ENCODE results near the gene VIT.

Gene VIT

GRCh38 chr2:36696533-36696932 lies at the start of gene VIT:
Gene VIT, plus strand, starts transcription at chr2:36696707. Its CDS starts 19,664 bp downstream, at chr2:36716371.
- Histone ChIP-seq H3F3A (ENCODE audit: insufficient read depth) (no peaks in the 10 kb centered on the region), H3K9me3 (ENCODE audit: insufficient read depth, low read length) (no peaks in the 10 kb centered on the region), H2AFZ (ENCODE audit: low read depth, low read length, severe bottlenecking) (no peak within 1 kb of the TSS), H3K79me2 (ENCODE audit: insufficient read depth, low read length) (no peaks in the 10 kb centered on the region), H3K4me2 (ENCODE audit: low read depth, low read length, poor library complexity, severe bottlenecking) (no peak within 1 kb of the TSS), H3K27ac (ENCODE audit: low read depth, low read length) (no peak within 1 kb of the TSS), H3K9me2 (replicated peaks; ENCODE audit: insufficient read depth, low read length) (no peaks in the 10 kb centered on the region), H3K4me3 (ENCODE audit: insufficient read depth, low read length, poor library complexity, severe bottlenecking) (no peak within 1 kb of the TSS), H3K36me3 (ENCODE audit: low read length) (no peaks in the 10 kb centered on the region), H3K9ac (ENCODE audit: low read length) (no peak within 1 kb of the TSS), H4K20me1 (ENCODE audit: low read depth, low read length) (no peaks in the 10 kb centered on the region), H3K27me3 (ENCODE audit: low read length) (no peaks in the 10 kb centered on the region)
- TF ChIP-seq EZH2phosphoT487 (conservative IDR thresholded peaks at IDR 0.05; ENCODE audit: low read length) = no peak
- TF ChIP-seq CTCF (IDR thresholded peaks at IDR 0.05; ENCODE audit: insufficient read depth, low read length, poor library complexity, severe bottlenecking) = no peak

GRCh38 chr2:36650031-36650829 lies 46.3 kb upstream of the VIT start:
- no peaks in the 10 kb centered on the region for H3K9me2 ChIP-seq (replicated peaks; ENCODE audit: insufficient read depth, low read length)
- no peaks in the 10 kb centered on the region for H3F3A ChIP-seq (ENCODE audit: insufficient read depth)
- H3K4me3 ChIP-seq (ENCODE audit: insufficient read depth, low read length, poor library complexity, severe bottlenecking) = no peak overlapping the region
- H3K27ac ChIP-seq (ENCODE audit: low read depth, low read length) = no peak overlapping the region
- no peaks in the 10 kb centered on the region for H3K9me3 ChIP-seq (ENCODE audit: insufficient read depth, low read length)
- H3K79me2 ChIP-seq (ENCODE audit: insufficient read depth, low read length) = no peaks in the 10 kb centered on the region
- no peaks in the 10 kb centered on the region for H3K36me3 ChIP-seq (ENCODE audit: low read length)
- no peak overlapping the region for H2AFZ ChIP-seq (ENCODE audit: low read depth, low read length, severe bottlenecking)
- TF ChIP-seq CTCF (IDR thresholded peaks at IDR 0.05; ENCODE audit: insufficient read depth, low read length, poor library complexity, severe bottlenecking) (no peak), EZH2phosphoT487 (conservative IDR thresholded peaks at IDR 0.05; ENCODE audit: low read length) (no peak)
- H3K9ac ChIP-seq (ENCODE audit: low read length) = no peak overlapping the region
- no peak overlapping the region for H3K4me2 ChIP-seq (ENCODE audit: low read depth, low read length, poor library complexity, severe bottlenecking)
- H3K27me3 ChIP-seq (ENCODE audit: low read length) = no peaks in the 10 kb centered on the region
- H4K20me1 ChIP-seq (ENCODE audit: low read depth, low read length) = no peaks in the 10 kb centered on the region

- no peaks in the 10 kb centered on the region for H3F3A ChIP-seq (ENCODE audit: insufficient read depth)
- H3K36me3 ChIP-seq (ENCODE audit: low read length) = no peaks in the 10 kb centered on the region
- H3K9me3 ChIP-seq (ENCODE audit: insufficient read depth, low read length) = no peaks in the 10 kb centered on the region
- H2AFZ ChIP-seq (ENCODE audit: low read depth, low read length, severe bottlenecking) = no peak overlapping the region
- H3K27me3 ChIP-seq (ENCODE audit: low read length) = no peaks in the 10 kb centered on the region
- no peak overlapping the region for H3K4me2 ChIP-seq (ENCODE audit: low read depth, low read length, poor library complexity, severe bottlenecking)
- TF ChIP-seq EZH2phosphoT487 (conservative IDR thresholded peaks at IDR 0.05; ENCODE audit: low read length) = no peak
- no peak for TF ChIP-seq CTCF (IDR thresholded peaks at IDR 0.05; ENCODE audit: insufficient read depth, low read length, poor library complexity, severe bottlenecking)
- H3K9me2 ChIP-seq (replicated peaks; ENCODE audit: insufficient read depth, low read length) = no peaks in the 10 kb centered on the region
- H3K27ac ChIP-seq (ENCODE audit: low read depth, low read length) = no peak overlapping the region
- no peaks in the 10 kb centered on the region for H4K20me1 ChIP-seq (ENCODE audit: low read depth, low read length)
- H3K9ac ChIP-seq (ENCODE audit: low read length) = no peak overlapping the region
- H3K79me2 ChIP-seq (ENCODE audit: insufficient read depth, low read length) = no peaks in the 10 kb centered on the region
- H3K4me3 ChIP-seq (ENCODE audit: insufficient read depth, low read length, poor library complexity, severe bottlenecking) = no peak overlapping the region
Measured at GRCh38 chr2:36653155-36653554, 43.4 kb upstream of the VIT start.

Data from SU-DHL-6 (cell line).